Mammary epithelial cell (primary cell): Measurements from ENCODE around the gene ATG7.

Source experiments
- EZH2 ChIP-seq: IDR thresholded peaks from 2 replicates; pipeline ENCODE4 v1.6.1; 2012; ENCODE audit warnings: low read length, inconsistent platforms, borderline replicate concordance
- TF ChIP-seq, protein P1 (sequence below), 2 donors: IDR thresholded peaks in 1 of 2; conservative IDR thresholded peaks in 1 of 2; 2 replicates each; pipeline ENCODE4 v1.5.1; 2011 to 2012; ENCODE audit warnings: inconsistent platforms in 2 of 2, low read length in 2 of 2, mild to moderate bottlenecking in 2 of 2, control low read depth in 1 of 2, low read depth in 1 of 2; ENCODE audit not compliant: insufficient read depth in 1 of 2; ENCODE audit errors: extremely low read depth in 1 of 2

DNA sequence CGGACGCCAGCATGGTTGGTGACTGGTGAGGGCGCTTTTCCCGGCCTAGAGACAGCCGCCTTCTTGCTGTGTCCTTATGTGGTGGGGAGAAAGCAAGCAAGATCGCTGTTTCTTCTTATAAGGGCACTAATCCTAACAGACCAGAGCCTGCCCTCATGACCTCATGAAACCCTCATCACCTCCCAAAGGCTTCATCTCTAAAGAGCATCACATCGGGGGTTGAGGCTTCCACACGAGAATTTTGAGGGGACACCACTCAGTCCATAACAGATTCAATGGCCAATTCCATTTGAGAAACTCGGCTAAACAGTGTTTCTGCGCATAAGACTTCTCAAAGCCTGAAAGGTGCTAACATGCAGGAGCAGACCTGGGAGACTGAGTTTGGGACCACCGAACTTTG is 317.5 kb downstream of the ATG7 start:
- TF ChIP-seq, protein P1, sequence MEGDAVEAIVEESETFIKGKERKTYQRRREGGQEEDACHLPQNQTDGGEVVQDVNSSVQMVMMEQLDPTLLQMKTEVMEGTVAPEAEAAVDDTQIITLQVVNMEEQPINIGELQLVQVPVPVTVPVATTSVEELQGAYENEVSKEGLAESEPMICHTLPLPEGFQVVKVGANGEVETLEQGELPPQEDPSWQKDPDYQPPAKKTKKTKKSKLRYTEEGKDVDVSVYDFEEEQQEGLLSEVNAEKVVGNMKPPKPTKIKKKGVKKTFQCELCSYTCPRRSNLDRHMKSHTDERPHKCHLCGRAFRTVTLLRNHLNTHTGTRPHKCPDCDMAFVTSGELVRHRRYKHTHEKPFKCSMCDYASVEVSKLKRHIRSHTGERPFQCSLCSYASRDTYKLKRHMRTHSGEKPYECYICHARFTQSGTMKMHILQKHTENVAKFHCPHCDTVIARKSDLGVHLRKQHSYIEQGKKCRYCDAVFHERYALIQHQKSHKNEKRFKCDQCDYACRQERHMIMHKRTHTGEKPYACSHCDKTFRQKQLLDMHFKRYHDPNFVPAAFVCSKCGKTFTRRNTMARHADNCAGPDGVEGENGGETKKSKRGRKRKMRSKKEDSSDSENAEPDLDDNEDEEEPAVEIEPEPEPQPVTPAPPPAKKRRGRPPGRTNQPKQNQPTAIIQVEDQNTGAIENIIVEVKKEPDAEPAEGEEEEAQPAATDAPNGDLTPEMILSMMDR (conservative IDR thresholded peaks at IDR 0.05 in 1 of 2, IDR thresholded peaks at IDR 0.05 in 1 of 2; ENCODE audit: extremely low read depth in 1 of 2, insufficient read depth in 1 of 2, low read depth in 1 of 2, low read length in 2 of 2): no peak
- TF ChIP-seq EZH2: no peak
